H1 (cell line): ENCODE data around the gene IL1RAP. TPM values are rescaled to one million over a fixed set of nuclear protein-coding genes. Genes with fewer than 3 reads are reported as not detected.

Source experiments
- CTCF ChIA-PET: fragments of 300-600 bp; sonication (Branson Sonifier 250); formaldehyde crosslinking; loops from one replicate; lab custom pipeline; 2021; ENCODE audit not compliant: partially characterized antibody; lab: Charles Lee
- POLR2A ChIA-PET: fragments of 300-600 bp; sonication (Branson Sonifier 250); formaldehyde crosslinking; loops from one replicate; lab custom pipeline; 2021; ENCODE audit warnings: inconsistent platforms; ENCODE audit not compliant: partially characterized antibody; lab: Charles Lee
- DNase-seq, 2 experiments: peaks; one replicate each; pipeline versions ENCODE4 v3.0.0 to v3.0.0-alpha.2; 2010 to 2022; ENCODE audit warnings: low spot score in 2 of 2, low read depth in 1 of 2, mixed read lengths in 1 of 2
- FAIRE-seq: peaks from 2 replicates; lab custom pipeline; 2011; peaks lifted over from hg19 to GRCh38; lab: Jason Lieb, UNC
- H2AFZ ChIP-seq: 2 replicates; pipeline ENCODE4 v1.8.1; 2012; ENCODE audit warnings: low read length, inconsistent platforms
- H2AK5ac ChIP-seq: 2 replicates; pipeline ENCODE4 v1.6.1; 2013; ENCODE audit warnings: low read depth, low read length
- H2BK120ac ChIP-seq: replicated peaks from 2 replicates; pipeline ENCODE3; 2013; ENCODE audit warnings: low read depth, low read length, inconsistent platforms
- H2BK12ac ChIP-seq: 2 replicates; pipeline ENCODE4 v1.6.1; 2013; ENCODE audit warnings: low read depth, low read length
- H2BK15ac ChIP-seq: 2 replicates; pipeline ENCODE4 v1.6.1; 2013; ENCODE audit warnings: low read length
- H2BK20ac ChIP-seq: 2 replicates; pipeline ENCODE4 v1.6.1; 2013; ENCODE audit warnings: low read length
- H2BK5ac ChIP-seq: 2 replicates; pipeline ENCODE4 v1.6.1; 2013; ENCODE audit warnings: low read depth, low read length
- H3K14ac ChIP-seq: 2 replicates; pipeline ENCODE4 v1.6.1; 2013; ENCODE audit warnings: inconsistent platforms; ENCODE audit not compliant: insufficient read length
- H3K18ac ChIP-seq: 2 replicates; pipeline ENCODE4 v1.6.1; 2013; ENCODE audit warnings: low read length; ENCODE audit errors: extremely low read depth
- H3K23ac ChIP-seq: 2 replicates; pipeline ENCODE4 v1.6.1; 2013; ENCODE audit warnings: inconsistent platforms; ENCODE audit not compliant: insufficient read length
- H3K23me2 ChIP-seq: 2 replicates; pipeline ENCODE4 v1.6.1; 2013; ENCODE audit warnings: low read depth, low read length
- H3K27ac ChIP-seq: 2 replicates; pipeline ENCODE4 v1.6.1; 2011; ENCODE audit warnings: low read depth, low read length, inconsistent platforms
- H3K27me3 ChIP-seq, 4 experiments: replicated peaks in 1 of 4; 1 replicate in 1 of 4; 2 replicates in 3 of 4; pipeline versions ENCODE4 v1.6.1 to v1.8.1; 2011 to 2013; ENCODE audit warnings: low read length in 3 of 4, mild to moderate bottlenecking in 3 of 4, inconsistent platforms in 2 of 4, mixed read lengths in 2 of 4, moderate library complexity in 1 of 4; ENCODE audit not compliant: control insufficient read depth in 3 of 4, insufficient read depth in 3 of 4; ENCODE audit errors: extremely low read depth in 1 of 4
- H3K36me3 ChIP-seq, 4 experiments: 2 replicates each; pipeline versions ENCODE4 v1.6.1 to v1.8.1; 2011 to 2013; ENCODE audit warnings: mild to moderate bottlenecking in 4 of 4, low read length in 3 of 4, moderate library complexity in 2 of 4, control low read depth in 1 of 4, inconsistent platforms in 1 of 4; ENCODE audit not compliant: insufficient read depth in 4 of 4, control insufficient read depth in 2 of 4
- H3K4ac ChIP-seq: replicated peaks from 2 replicates; pipeline ENCODE3; 2013; ENCODE audit warnings: low read length, low read depth, mixed read lengths, inconsistent platforms; ENCODE audit not compliant: insufficient read length
- H3K4me1 ChIP-seq, 4 experiments: replicated peaks in 1 of 4; 1 replicate in 1 of 4; 2 replicates in 3 of 4; pipeline versions ENCODE4 v1.6.1 to v1.8.1; 2011 to 2013; ENCODE audit warnings: low read length in 3 of 4, inconsistent platforms in 2 of 4, mixed read lengths in 1 of 4; ENCODE audit not compliant: insufficient read depth in 4 of 4, control insufficient read depth in 3 of 4
- H3K4me2 ChIP-seq, 2 experiments: 2 replicates each; pipeline versions ENCODE4 v1.6.1 to v1.8.1; 2011 to 2013; ENCODE audit warnings: low read depth in 2 of 2, low read length in 2 of 2, control low read depth in 1 of 2, inconsistent platforms in 1 of 2, mild to moderate bottlenecking in 1 of 2; ENCODE audit not compliant: insufficient read depth in 1 of 2
- H3K4me3 ChIP-seq, 4 experiments: fragments of 200-600, 300-600 bp in 1 of 4; sonication (generic), shearing (Covaris generic), sonication (Bioruptor Twin) in 1 of 4; 2 replicates each; pipeline versions ENCODE4 v1.5.1 to v1.8.1; 2011 to 2016; ENCODE audit warnings: low read length in 4 of 4, low read depth in 3 of 4, control low read depth in 2 of 4, inconsistent platforms in 2 of 4, mild to moderate bottlenecking in 2 of 4, mixed read lengths in 1 of 4, moderate library complexity in 1 of 4; ENCODE audit not compliant: insufficient read depth in 2 of 4; ENCODE audit errors: extremely low read depth in 1 of 4
- H3K56ac ChIP-seq: replicated peaks from 2 replicates; pipeline ENCODE3; 2013; ENCODE audit warnings: low read depth, mild to moderate bottlenecking, mixed read lengths, low read length, inconsistent platforms; ENCODE audit not compliant: insufficient read length
- H3K79me1 ChIP-seq: 2 replicates; pipeline ENCODE4 v1.6.1; 2013; ENCODE audit warnings: low read depth, low read length, control low read depth
- H3K79me2 ChIP-seq, 2 experiments: 2 replicates each; pipeline versions ENCODE4 v1.6.1 to v1.8.1; 2012 to 2013; ENCODE audit warnings: low read length in 2 of 2, mild to moderate bottlenecking in 2 of 2, inconsistent platforms in 1 of 2; ENCODE audit not compliant: insufficient read depth in 2 of 2, control insufficient read depth in 1 of 2
- H3K9ac ChIP-seq, 4 experiments: replicated peaks in 1 of 4; 1 replicate in 1 of 4; 2 replicates in 3 of 4; pipeline versions ENCODE4 v1.6.1 to v1.8.1; 2011 to 2013; ENCODE audit warnings: low read depth in 3 of 4, low read length in 3 of 4, control low read depth in 2 of 4, mild to moderate bottlenecking in 2 of 4, moderate library complexity in 2 of 4, inconsistent platforms in 1 of 4; ENCODE audit errors: extremely low read depth in 1 of 4
- H3K9me3 ChIP-seq, 2 experiments: 2 replicates each; pipeline versions ENCODE4 v1.6.1 to v1.8.1; 2012 to 2013; ENCODE audit warnings: mild to moderate bottlenecking in 2 of 2, moderate library complexity in 2 of 2, control low read depth in 1 of 2, inconsistent platforms in 1 of 2, low read depth in 1 of 2, low read length in 1 of 2, mixed read lengths in 1 of 2; ENCODE audit not compliant: insufficient read depth in 2 of 2
- H4K20me1 ChIP-seq, 2 experiments: replicated peaks in 1 of 2; 2 replicates each; pipeline versions ENCODE3 to v1.8.1; 2011 to 2013; ENCODE audit warnings: inconsistent platforms in 2 of 2, low read length in 2 of 2, mild to moderate bottlenecking in 1 of 2; ENCODE audit not compliant: insufficient read depth in 2 of 2, control insufficient read depth in 1 of 2
- H4K5ac ChIP-seq: 2 replicates; pipeline ENCODE4 v1.6.1; 2013; ENCODE audit warnings: low read length, low read depth, mixed read lengths, inconsistent platforms; ENCODE audit not compliant: insufficient read length
- H4K8ac ChIP-seq: 2 replicates; pipeline ENCODE4 v1.8.0; 2013; ENCODE audit warnings: mild to moderate bottlenecking, moderate library complexity, low read length, inconsistent platforms; ENCODE audit not compliant: insufficient read depth; ENCODE audit errors: extremely low read depth
- H4K91ac ChIP-seq: replicated peaks from 2 replicates; pipeline ENCODE3; 2013; ENCODE audit warnings: low read length, mixed read lengths, inconsistent platforms; ENCODE audit not compliant: insufficient read length
- CEBPB ChIP-seq: IDR thresholded peaks from 2 replicates; pipeline ENCODE4 v1.6.1; 2012; ENCODE audit warnings: low read depth, low read length
- CHD2 ChIP-seq: IDR thresholded peaks from 2 replicates; pipeline ENCODE4 v1.6.1; 2012; ENCODE audit warnings: low read length, improper control_type of control experiment
- FOSL1 ChIP-seq: IDR thresholded peaks from 2 replicates; pipeline ENCODE4 v1.6.1; 2011; ENCODE audit warnings: mild to moderate bottlenecking, low read depth, low read length, moderate library complexity; ENCODE audit not compliant: insufficient read depth
- MAFK ChIP-seq: IDR thresholded peaks from 2 replicates; pipeline ENCODE4 v1.6.1; 2012; ENCODE audit warnings: low read depth, mild to moderate bottlenecking, improper control_type of control experiment, low read length
- SAP30 ChIP-seq: fragments of 300-600 bp; sonication (generic); IDR thresholded peaks from 2 replicates; pipeline ENCODE4 v1.7.1; 2012; ENCODE audit warnings: low read length, moderate library complexity, mild to moderate bottlenecking, inconsistent platforms; ENCODE audit not compliant: insufficient read depth, insufficient replicate concordance
- SRF ChIP-seq: IDR thresholded peaks from 2 replicates; pipeline ENCODE4 v1.6.1; 2011; ENCODE audit warnings: mild to moderate bottlenecking, low read depth, low read length, moderate library complexity
- TCF12 ChIP-seq: IDR thresholded peaks from 2 replicates; pipeline ENCODE4 v1.6.1; 2011; ENCODE audit warnings: low read depth, mild to moderate bottlenecking, low read length
- YY1 ChIP-seq: IDR thresholded peaks from 2 replicates; pipeline ENCODE4 v1.6.1; 2011; ENCODE audit warnings: low read depth, mild to moderate bottlenecking, low read length
- WGBS, 2 experiments: shearing (Covaris generic) in 1 of 2; methylation state at CpG; one replicate each; pipeline versions ENCODE4 v1.1.6 to v1.1.7; 2013 to 2015; ENCODE audit warnings: low lambda C conversion rate in 2 of 2, mixed read lengths in 2 of 2, inconsistent platforms in 1 of 2, low coverage in 1 of 2, missing lambda C conversion rate in 1 of 2; ENCODE audit not compliant: insufficient replicate concordance in 2 of 2, insufficient coverage in 1 of 2, insufficient read length in 1 of 2; ENCODE audit errors: extremely low coverage in 1 of 2, missing lambda C conversion rate in 1 of 2; 5-methylcytosine and 5-hydroxymethylcytosine counted together
- polyA plus RNA-seq, 7 experiments: library from polyadenylated mRNA; depleted of rRNA in 3 of 7; stranded (reverse) in 5 of 7; unstranded in 2 of 7; fragments of >200 nt in 5 of 7; fragments of 200-250 nt in 2 of 7; gene quantifications; 1 replicate in 5 of 7; 2 replicates in 1 of 7; 4 replicates in 1 of 7; pipeline versions ENCODE4 v1.2.1 to v1.2.3, GENCODE V29; 2011 to 2013; ENCODE audit warnings: missing spikeins in 2 of 7, mixed read lengths in 2 of 7
- total RNA-seq: library from RNA; stranded (reverse); fragmentation: NEBNext Ultra II Directional; extraction: Animal tissue kit (Norgen Biotek cat#: 25700); gene quantifications from 2 replicates; pipeline ENCODE4 v1.2.1, GENCODE V29; 2021

IL1RAP gene
- total and polyA plus RNA-seq, 2 of the 8 experiments (the other 6 are each of a cell fraction or from before 2014, with no cell fraction given), result 2.4 to 3.9 TPM

DNA sequence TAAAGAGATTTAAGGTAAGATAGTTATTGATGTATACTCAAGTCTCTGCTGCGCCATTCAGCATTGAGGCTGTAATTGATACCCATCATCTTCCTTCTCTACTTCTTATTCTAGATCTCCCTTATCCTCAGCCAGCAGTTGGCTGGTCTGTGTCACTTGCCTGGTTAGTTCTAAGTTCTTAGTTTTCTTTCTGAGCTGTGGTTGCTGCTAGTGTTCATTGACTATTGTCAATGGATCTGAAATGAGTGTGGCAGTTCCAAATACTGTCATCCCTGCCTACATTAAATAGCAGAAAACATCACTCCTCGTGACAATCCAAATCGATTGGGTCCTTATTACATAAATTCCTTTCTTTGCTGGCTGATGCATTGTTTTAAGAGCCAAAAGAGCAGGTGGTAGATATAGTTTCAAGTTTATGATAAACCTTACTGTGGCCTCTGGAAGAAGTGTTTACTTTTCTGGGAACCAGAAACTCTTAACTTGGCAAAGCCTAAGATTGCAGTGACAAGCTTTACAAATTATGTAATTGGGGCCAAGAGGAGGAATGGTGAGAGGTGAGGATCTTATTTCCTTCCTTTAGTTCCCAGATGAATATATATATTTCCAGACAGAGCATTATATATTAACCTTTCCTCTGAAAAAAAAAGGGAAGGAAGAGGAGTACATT, 180.6 kb downstream of the IL1RAP start:
- Histone ChIP-seq H3K79me1 (no peaks in the 10 kb centered on the region), H2BK5ac (no peak overlapping the region), H4K8ac (no peak overlapping the region), H3K23ac (no peak overlapping the region), H2BK120ac (no peak overlapping the region), H2BK12ac (no peak overlapping the region), H3K4me1 (no peaks in the 10 kb centered on the region), H3K23me2 (no peaks in the 10 kb centered on the region; the same call in 1 of the 2 replicates), H3K9ac (no peak overlapping the region), H3K9me3 (no peaks in the 10 kb centered on the region), H2BK15ac (no peak overlapping the region), H2AFZ (no peak overlapping the region), H3K4ac (no peak overlapping the region), H3K27me3 (no peaks in the 10 kb centered on the region), H4K20me1 (no peaks in the 10 kb centered on the region), H4K5ac (no peak overlapping the region), H3K79me2 (no peaks in the 10 kb centered on the region), H2BK20ac (no peak overlapping the region), H3K27ac (no peak overlapping the region), H4K91ac (no peak overlapping the region), H3K18ac (no peak overlapping the region), H3K14ac (no peak overlapping the region), H3K36me3 (no peaks in the 10 kb centered on the region), H3K4me2 (no peak overlapping the region), H3K56ac (no peak overlapping the region), H2AK5ac (no peak overlapping the region), H3K4me3 (no peak overlapping the region)
- 95% methylated on average over 3 of the region's 3 CpGs; no CpG with 5 or more reads in 1 of the 2 experiments for WGBS, 2 experiments
- ChIA-PET POLR2A (no interaction called here), CTCF (no interaction called here)
- DNase-seq, result no peak
- FAIRE-seq, result no peak
- TF ChIP-seq FOSL1, result no peak
- TF ChIP-seq YY1, result no peak
- no peak for TF ChIP-seq CEBPB
- TF ChIP-seq MAFK, result no peak
- TF ChIP-seq TCF12, result no peak
- TF ChIP-seq SAP30, result no peak
- no peak for TF ChIP-seq SRF
- no peak for TF ChIP-seq CHD2
